H1 (cell line): ENCODE measurements around the gene BTBD10. TPM values are rescaled to one million over a fixed set of nuclear protein-coding genes. Genes with fewer than 3 reads are reported as not detected.

Source experiments
- CTCF ChIA-PET: fragments of 300-600 bp; sonication (Branson Sonifier 250); formaldehyde crosslinking; loops from one replicate; lab custom pipeline; 2021; ENCODE audit not compliant: partially characterized antibody; lab: Charles Lee
- POLR2A ChIA-PET: fragments of 300-600 bp; sonication (Branson Sonifier 250); formaldehyde crosslinking; loops from one replicate; lab custom pipeline; 2021; ENCODE audit warnings: inconsistent platforms; ENCODE audit not compliant: partially characterized antibody; lab: Charles Lee
- DNase-seq, 2 experiments: peaks; one replicate each; pipeline versions ENCODE4 v3.0.0 to v3.0.0-alpha.2; 2010 to 2022; ENCODE audit warnings: low spot score in 2 of 2, low read depth in 1 of 2, mixed read lengths in 1 of 2
- FAIRE-seq: peaks from 2 replicates; lab custom pipeline; 2011; peaks lifted over from hg19 to GRCh38; lab: Jason Lieb, UNC
- H2AFZ ChIP-seq: 2 replicates; pipeline ENCODE4 v1.8.1; 2012; ENCODE audit warnings: low read length, inconsistent platforms
- H2AK5ac ChIP-seq: 2 replicates; pipeline ENCODE4 v1.6.1; 2013; ENCODE audit warnings: low read depth, low read length
- H2BK120ac ChIP-seq: replicated peaks from 2 replicates; pipeline ENCODE3; 2013; ENCODE audit warnings: low read depth, low read length, inconsistent platforms
- H2BK12ac ChIP-seq: 2 replicates; pipeline ENCODE4 v1.6.1; 2013; ENCODE audit warnings: low read depth, low read length
- H2BK15ac ChIP-seq: 2 replicates; pipeline ENCODE4 v1.6.1; 2013; ENCODE audit warnings: low read length
- H2BK20ac ChIP-seq: 2 replicates; pipeline ENCODE4 v1.6.1; 2013; ENCODE audit warnings: low read length
- H2BK5ac ChIP-seq: 2 replicates; pipeline ENCODE4 v1.6.1; 2013; ENCODE audit warnings: low read depth, low read length
- H3K14ac ChIP-seq: 2 replicates; pipeline ENCODE4 v1.6.1; 2013; ENCODE audit warnings: inconsistent platforms; ENCODE audit not compliant: insufficient read length
- H3K18ac ChIP-seq: 2 replicates; pipeline ENCODE4 v1.6.1; 2013; ENCODE audit warnings: low read length; ENCODE audit errors: extremely low read depth
- H3K23ac ChIP-seq: 2 replicates; pipeline ENCODE4 v1.6.1; 2013; ENCODE audit warnings: inconsistent platforms; ENCODE audit not compliant: insufficient read length
- H3K23me2 ChIP-seq: 2 replicates; pipeline ENCODE4 v1.6.1; 2013; ENCODE audit warnings: low read depth, low read length
- H3K27ac ChIP-seq: 2 replicates; pipeline ENCODE4 v1.6.1; 2011; ENCODE audit warnings: low read depth, low read length, inconsistent platforms
- H3K27me3 ChIP-seq, 4 experiments: replicated peaks in 1 of 4; 1 replicate in 1 of 4; 2 replicates in 3 of 4; pipeline versions ENCODE4 v1.6.1 to v1.8.1; 2011 to 2013; ENCODE audit warnings: low read length in 3 of 4, mild to moderate bottlenecking in 3 of 4, inconsistent platforms in 2 of 4, mixed read lengths in 2 of 4, moderate library complexity in 1 of 4; ENCODE audit not compliant: control insufficient read depth in 3 of 4, insufficient read depth in 3 of 4; ENCODE audit errors: extremely low read depth in 1 of 4
- H3K36me3 ChIP-seq, 4 experiments: 2 replicates each; pipeline versions ENCODE4 v1.6.1 to v1.8.1; 2011 to 2013; ENCODE audit warnings: mild to moderate bottlenecking in 4 of 4, low read length in 3 of 4, moderate library complexity in 2 of 4, control low read depth in 1 of 4, inconsistent platforms in 1 of 4; ENCODE audit not compliant: insufficient read depth in 4 of 4, control insufficient read depth in 2 of 4
- H3K4ac ChIP-seq: replicated peaks from 2 replicates; pipeline ENCODE3; 2013; ENCODE audit warnings: low read length, low read depth, mixed read lengths, inconsistent platforms; ENCODE audit not compliant: insufficient read length
- H3K4me1 ChIP-seq, 4 experiments: replicated peaks in 1 of 4; 1 replicate in 1 of 4; 2 replicates in 3 of 4; pipeline versions ENCODE4 v1.6.1 to v1.8.1; 2011 to 2013; ENCODE audit warnings: low read length in 3 of 4, inconsistent platforms in 2 of 4, mixed read lengths in 1 of 4; ENCODE audit not compliant: insufficient read depth in 4 of 4, control insufficient read depth in 3 of 4
- H3K4me2 ChIP-seq, 2 experiments: 2 replicates each; pipeline versions ENCODE4 v1.6.1 to v1.8.1; 2011 to 2013; ENCODE audit warnings: low read depth in 2 of 2, low read length in 2 of 2, control low read depth in 1 of 2, inconsistent platforms in 1 of 2, mild to moderate bottlenecking in 1 of 2; ENCODE audit not compliant: insufficient read depth in 1 of 2
- H3K4me3 ChIP-seq, 4 experiments: fragments of 200-600, 300-600 bp in 1 of 4; sonication (generic), shearing (Covaris generic), sonication (Bioruptor Twin) in 1 of 4; 2 replicates each; pipeline versions ENCODE4 v1.5.1 to v1.8.1; 2011 to 2016; ENCODE audit warnings: low read length in 4 of 4, low read depth in 3 of 4, control low read depth in 2 of 4, inconsistent platforms in 2 of 4, mild to moderate bottlenecking in 2 of 4, mixed read lengths in 1 of 4, moderate library complexity in 1 of 4; ENCODE audit not compliant: insufficient read depth in 2 of 4; ENCODE audit errors: extremely low read depth in 1 of 4
- H3K56ac ChIP-seq: replicated peaks from 2 replicates; pipeline ENCODE3; 2013; ENCODE audit warnings: low read depth, mild to moderate bottlenecking, mixed read lengths, low read length, inconsistent platforms; ENCODE audit not compliant: insufficient read length
- H3K79me1 ChIP-seq: 2 replicates; pipeline ENCODE4 v1.6.1; 2013; ENCODE audit warnings: low read depth, low read length, control low read depth
- H3K79me2 ChIP-seq, 2 experiments: 2 replicates each; pipeline versions ENCODE4 v1.6.1 to v1.8.1; 2012 to 2013; ENCODE audit warnings: low read length in 2 of 2, mild to moderate bottlenecking in 2 of 2, inconsistent platforms in 1 of 2; ENCODE audit not compliant: insufficient read depth in 2 of 2, control insufficient read depth in 1 of 2
- H3K9ac ChIP-seq, 4 experiments: replicated peaks in 1 of 4; 1 replicate in 1 of 4; 2 replicates in 3 of 4; pipeline versions ENCODE4 v1.6.1 to v1.8.1; 2011 to 2013; ENCODE audit warnings: low read depth in 3 of 4, low read length in 3 of 4, control low read depth in 2 of 4, mild to moderate bottlenecking in 2 of 4, moderate library complexity in 2 of 4, inconsistent platforms in 1 of 4; ENCODE audit errors: extremely low read depth in 1 of 4
- H3K9me3 ChIP-seq, 2 experiments: 2 replicates each; pipeline versions ENCODE4 v1.6.1 to v1.8.1; 2012 to 2013; ENCODE audit warnings: mild to moderate bottlenecking in 2 of 2, moderate library complexity in 2 of 2, control low read depth in 1 of 2, inconsistent platforms in 1 of 2, low read depth in 1 of 2, low read length in 1 of 2, mixed read lengths in 1 of 2; ENCODE audit not compliant: insufficient read depth in 2 of 2
- H4K20me1 ChIP-seq, 2 experiments: replicated peaks in 1 of 2; 2 replicates each; pipeline versions ENCODE3 to v1.8.1; 2011 to 2013; ENCODE audit warnings: inconsistent platforms in 2 of 2, low read length in 2 of 2, mild to moderate bottlenecking in 1 of 2; ENCODE audit not compliant: insufficient read depth in 2 of 2, control insufficient read depth in 1 of 2
- H4K5ac ChIP-seq: 2 replicates; pipeline ENCODE4 v1.6.1; 2013; ENCODE audit warnings: low read length, low read depth, mixed read lengths, inconsistent platforms; ENCODE audit not compliant: insufficient read length
- H4K8ac ChIP-seq: 2 replicates; pipeline ENCODE4 v1.8.0; 2013; ENCODE audit warnings: mild to moderate bottlenecking, moderate library complexity, low read length, inconsistent platforms; ENCODE audit not compliant: insufficient read depth; ENCODE audit errors: extremely low read depth
- H4K91ac ChIP-seq: replicated peaks from 2 replicates; pipeline ENCODE3; 2013; ENCODE audit warnings: low read length, mixed read lengths, inconsistent platforms; ENCODE audit not compliant: insufficient read length
- MAFK ChIP-seq: IDR thresholded peaks from 2 replicates; pipeline ENCODE4 v1.6.1; 2012; ENCODE audit warnings: low read depth, mild to moderate bottlenecking, improper control_type of control experiment, low read length
- RAD21 ChIP-seq, 2 experiments: IDR thresholded peaks in 1 of 2; conservative IDR thresholded peaks in 1 of 2; 2 replicates each; pipeline ENCODE4 v1.6.1; 2011; ENCODE audit warnings: low read depth in 2 of 2, low read length in 2 of 2, improper control_type of control experiment in 1 of 2, inconsistent platforms in 1 of 2, mild to moderate bottlenecking in 1 of 2, moderate library complexity in 1 of 2
- TAF7 ChIP-seq: optimal IDR thresholded peaks from 2 replicates; pipeline ENCODE3; 2011; ENCODE audit warnings: low read depth, mild to moderate bottlenecking, inconsistent platforms, low read length, moderate library complexity, borderline replicate concordance
- TCF12 ChIP-seq: IDR thresholded peaks from 2 replicates; pipeline ENCODE4 v1.6.1; 2011; ENCODE audit warnings: low read depth, mild to moderate bottlenecking, low read length
- WGBS, 2 experiments: shearing (Covaris generic) in 1 of 2; methylation state at CpG; one replicate each; pipeline versions ENCODE4 v1.1.6 to v1.1.7; 2013 to 2015; ENCODE audit warnings: low lambda C conversion rate in 2 of 2, mixed read lengths in 2 of 2, inconsistent platforms in 1 of 2, low coverage in 1 of 2, missing lambda C conversion rate in 1 of 2; ENCODE audit not compliant: insufficient replicate concordance in 2 of 2, insufficient coverage in 1 of 2, insufficient read length in 1 of 2; ENCODE audit errors: extremely low coverage in 1 of 2, missing lambda C conversion rate in 1 of 2; 5-methylcytosine and 5-hydroxymethylcytosine counted together
- polyA plus RNA-seq, 7 experiments: library from polyadenylated mRNA; depleted of rRNA in 3 of 7; stranded (reverse) in 5 of 7; unstranded in 2 of 7; fragments of >200 nt in 5 of 7; fragments of 200-250 nt in 2 of 7; gene quantifications; 1 replicate in 5 of 7; 2 replicates in 1 of 7; 4 replicates in 1 of 7; pipeline versions ENCODE4 v1.2.1 to v1.2.3, GENCODE V29; 2011 to 2013; ENCODE audit warnings: missing spikeins in 2 of 7, mixed read lengths in 2 of 7
- total RNA-seq: library from RNA; stranded (reverse); fragmentation: NEBNext Ultra II Directional; extraction: Animal tissue kit (Norgen Biotek cat#: 25700); gene quantifications from 2 replicates; pipeline ENCODE4 v1.2.1, GENCODE V29; 2021

BTBD10 gene
- total and polyA plus RNA-seq, 2 of the 8 experiments (the other 6 are each of a cell fraction or from before 2014, with no cell fraction given), result 13.8 to 22.2 TPM

DNA sequence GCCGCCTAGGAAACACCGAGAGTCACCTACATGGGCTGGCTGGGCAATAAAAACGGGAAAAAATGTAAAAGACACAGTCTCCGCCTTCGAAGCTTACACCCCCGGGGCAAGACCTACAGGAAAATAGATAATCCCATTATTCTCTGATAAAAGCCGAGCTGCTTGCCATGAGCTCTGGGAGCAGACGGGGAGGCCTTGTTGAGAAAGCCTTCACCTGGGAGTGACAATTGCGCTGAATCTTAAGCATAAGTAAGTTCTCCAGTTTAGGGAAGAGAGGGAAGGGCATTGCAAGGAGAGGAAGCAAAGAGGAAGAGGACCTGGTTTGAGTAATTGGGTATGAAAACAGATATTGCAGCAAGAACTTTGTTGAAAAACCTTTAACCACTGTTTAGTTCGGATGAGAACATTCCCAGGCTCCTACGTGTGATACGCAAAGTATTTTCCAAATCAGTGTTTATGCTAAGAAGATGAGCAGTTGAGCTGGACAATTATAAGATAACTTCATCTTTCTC lies 813 bp upstream of the BTBD10 start:
- Histone ChIP-seq H3K27ac (no peak overlapping the region), H4K5ac (no peak overlapping the region), H2BK15ac (no peak overlapping the region), H3K4me2 (peak overlapping the region; percentile 71 to 83), H2BK5ac (no peak overlapping the region), H3K18ac (no peak overlapping the region), H4K8ac (no peak overlapping the region), H3K14ac (no peak overlapping the region), H3K9me3 (no peaks in the 10 kb centered on the region), H3K4me1 (no peaks in the 10 kb centered on the region; a peak in 1 of 7 replicates), H3K4ac (no peak overlapping the region), H2AK5ac (no peak overlapping the region), H2BK120ac (no peak overlapping the region), H2BK20ac (no peak overlapping the region), H3K79me2 (peaks cover 0 to 28% of the 10 kb centered on the region in 2 experiments; a peak in 2 of 4 replicates), H3K23ac (no peak overlapping the region), H3K36me3 (no peaks in the 10 kb centered on the region), H4K91ac (no peak overlapping the region), H3K4me3 (peak overlapping the region; percentile 83 to 91 (median 90)), H3K27me3 (no peaks in the 10 kb centered on the region), H2BK12ac (no peak overlapping the region), H2AFZ (peak overlapping the region; percentile 98; the same call in 1 of the 2 replicates), H3K56ac (no peak overlapping the region), H4K20me1 (no peaks in the 10 kb centered on the region), H3K23me2 (peaks cover 5% of the 10 kb centered on the region; the same call in 1 of the 2 replicates), H3K79me1 (no peaks in the 10 kb centered on the region), H3K9ac (peak overlapping the region; percentile 10 to 85 (median 76); a peak in 5 of 7 replicates)
- FAIRE-seq, result no peak
- ChIA-PET POLR2A (interaction anchor here (1.0 kb wide), 1 partner anchor 9 kb away, joined by 3 read pairs; no protein-coding TSS in a partner anchor), CTCF (interaction anchor here (0.7 to 1.7 kb wide), 5 partner anchors 13 to 105 kb away, joined by 3 to 4 read pairs (median 3); no protein-coding TSS in a partner anchor)
- WGBS, 2 experiments, result 39% methylated on average over 12 of the region's 12 CpGs; no CpG with 5 or more reads in 1 of the 2 experiments
- DNase-seq, result no peak
- TF ChIP-seq MAFK (no peak), TCF12 (no peak), TAF7 (no peak), RAD21 (IDR thresholded peaks at IDR 0.05 in 1 of 2, conservative IDR thresholded peaks at IDR 0.05 in 1 of 2; ENCODE audit: low read depth in 2 of 2, low read length in 2 of 2) (no peak)
